DOHH2 (cell line): ENCODE measurements around the gene DCDC2C.

ENCODE experiments used
- CTCF ChIP-seq: fragments of 200-600 bp; sonication (generic); IDR thresholded peaks from one replicate; pipeline ENCODE4 v1.5.1; 2014; ENCODE audit warnings: antibody characterized with exemption, mild to moderate bottlenecking, low read depth, low read length; ENCODE audit not compliant: poor library complexity, severe bottlenecking
- EZH2phosphoT487 ChIP-seq: fragments of 200-600 bp; sonication (generic); IDR thresholded peaks from 2 replicates; pipeline ENCODE4 v1.6.1; 2017; ENCODE audit warnings: borderline replicate concordance, mild to moderate bottlenecking, antibody characterized with exemption, low read length, moderate library complexity, mixed read lengths

GRCh38 chr2:3779496-3780049, 76.2 kb downstream of the DCDC2C start:
- TF ChIP-seq CTCF (no peak), EZH2phosphoT487 (no peak)
